ENCODE data around the gene XPNPEP1.
"Not testable (repeated sequence)": the region's sequence is repeated elsewhere in the genome, so short reads cannot be mapped to it uniquely, and the experiment has no call there.

The XPNPEP1 gene

GRCh38 chr10:109922358-109922975 is 844 bp downstream of the XPNPEP1 start:
- peaks cover 3% of the 10 kb centered on the region for H3K9me3 Mint-ChIP-seq
- ATAC-seq (ENCODE audit: low read depth) (no peak), DNase-seq (ENCODE audit: low spot score in 2 of 2) (no peak)
- H3K36me3 Mint-ChIP-seq: no peaks in the 10 kb centered on the region
- peaks cover 32% of the 10 kb centered on the region for H3K4me1 Mint-ChIP-seq
- H3K4me3 Mint-ChIP-seq: peak overlapping the region; percentile 78
- H3K27me3 Mint-ChIP-seq: no peaks in the 10 kb centered on the region
- peak overlapping the region; percentile 88 for H3K27ac Mint-ChIP-seq

- DNase-seq (ENCODE audit: low spot score in 2 of 2) (no peak), ATAC-seq (ENCODE audit: low read depth) (no peak)
- Mint-ChIP-seq H3K36me3 (no peaks in the 10 kb centered on the region), H3K4me1 (peaks cover 46% of the 10 kb centered on the region), H3K27ac (peak overlapping the region; percentile 0), H3K9me3 (peaks cover 3% of the 10 kb centered on the region), H3K27me3 (no peaks in the 10 kb centered on the region), H3K4me3 (no peak overlapping the region)
Measured at GRCh38 chr10:109920016-109920415, 3.3 kb downstream of the XPNPEP1 start.

- Mint-ChIP-seq H3K4me1 (peaks cover 46% of the 10 kb centered on the region), H3K9me3 (peaks cover 3% of the 10 kb centered on the region), H3K27ac (no peak overlapping the region), H3K36me3 (peaks cover 2% of the 10 kb centered on the region), H3K27me3 (no peaks in the 10 kb centered on the region), H3K4me3 (no peak overlapping the region)
- DNase-seq (ENCODE audit: low spot score in 2 of 2) (no peak), ATAC-seq (ENCODE audit: low read depth) (no peak)
Measured at GRCh38 chr10:109919220-109919619, 4.1 kb downstream of the XPNPEP1 start.

- H3K4me3 Mint-ChIP-seq; H3K27ac Mint-ChIP-seq; H3K36me3 Mint-ChIP-seq; H3K27me3 Mint-ChIP-seq; ATAC-seq (ENCODE audit: low read depth); H3K9me3 Mint-ChIP-seq; DNase-seq (ENCODE audit: low spot score in 2 of 2): not testable (repeated sequence)
- H3K4me1 Mint-ChIP-seq: peaks cover 42% of the 10 kb centered on the region
Measured at GRCh38 chr10:109918707-109919106, 4.6 kb downstream of the XPNPEP1 start.

- ATAC-seq (ENCODE audit: low read depth) (no peak), DNase-seq (ENCODE audit: low spot score in 2 of 2) (no peak)
- no peaks in the 10 kb centered on the region for H3K27me3 Mint-ChIP-seq
- no peak overlapping the region for H3K27ac Mint-ChIP-seq
- peaks cover 42% of the 10 kb centered on the region for H3K4me1 Mint-ChIP-seq
- peaks cover 6% of the 10 kb centered on the region for H3K36me3 Mint-ChIP-seq
- H3K4me3 Mint-ChIP-seq: no peak overlapping the region
- peaks cover 3% of the 10 kb centered on the region for H3K9me3 Mint-ChIP-seq
Measured at GRCh38 chr10:109915566-109915965, 7.7 kb downstream of the XPNPEP1 start.

- peaks cover 42% of the 10 kb centered on the region for H3K4me1 Mint-ChIP-seq
- H3K27me3 Mint-ChIP-seq: no peaks in the 10 kb centered on the region
- peaks cover 3% of the 10 kb centered on the region for H3K9me3 Mint-ChIP-seq
- peaks cover 9% of the 10 kb centered on the region for H3K36me3 Mint-ChIP-seq
- no peak overlapping the region for H3K27ac Mint-ChIP-seq
- no peak for DNase-seq (ENCODE audit: low spot score in 2 of 2)
- no peak overlapping the region for H3K4me3 Mint-ChIP-seq
- ATAC-seq (ENCODE audit: low read depth): no peak
Measured at GRCh38 chr10:109914966-109915365, 8.3 kb downstream of the XPNPEP1 start.

- ATAC-seq (ENCODE audit: low read depth) (no peak), DNase-seq (ENCODE audit: low spot score in 2 of 2) (no peak)
- H3K4me3 Mint-ChIP-seq: no peak overlapping the region
- H3K4me1 Mint-ChIP-seq: peaks cover 40% of the 10 kb centered on the region
- no peaks in the 10 kb centered on the region for H3K27me3 Mint-ChIP-seq
- H3K27ac Mint-ChIP-seq: peak overlapping the region; percentile 51
- no peaks in the 10 kb centered on the region for H3K9me3 Mint-ChIP-seq
- peaks cover 12% of the 10 kb centered on the region for H3K36me3 Mint-ChIP-seq
Measured at GRCh38 chr10:109913306-109913892, 9.9 kb downstream of the XPNPEP1 start.

GRCh38 chr10:109912335-109913281 is 10.7 kb downstream of the XPNPEP1 start:
- Mint-ChIP-seq H3K36me3 (peaks cover 12% of the 10 kb centered on the region), H3K9me3 (no peaks in the 10 kb centered on the region), H3K4me1 (peaks cover 40% of the 10 kb centered on the region), H3K4me3 (peak overlapping the region; percentile 1), H3K27ac (peak overlapping the region; percentile 51), H3K27me3 (no peaks in the 10 kb centered on the region)
- ATAC-seq (ENCODE audit: low read depth) (peak; percentile 90), DNase-seq (ENCODE audit: low spot score in 2 of 2) (no peak)

GRCh38 chr10:109911903-109912302 is 11.4 kb downstream of the XPNPEP1 start:
- DNase-seq (ENCODE audit: low spot score in 2 of 2) (no peak), ATAC-seq (ENCODE audit: low read depth) (no peak)
- peaks cover 38% of the 10 kb centered on the region for H3K4me1 Mint-ChIP-seq
- peak overlapping the region; percentile 1 for H3K4me3 Mint-ChIP-seq
- H3K9me3 Mint-ChIP-seq: no peaks in the 10 kb centered on the region
- H3K27me3 Mint-ChIP-seq: no peaks in the 10 kb centered on the region
- peak overlapping the region; percentile 7 for H3K27ac Mint-ChIP-seq
- H3K36me3 Mint-ChIP-seq: peaks cover 16% of the 10 kb centered on the region

GRCh38 chr10:109906316-109906715 is 17.0 kb downstream of the XPNPEP1 start:
- Mint-ChIP-seq H3K36me3 (peaks cover 39% of the 10 kb centered on the region), H3K9me3 (no peaks in the 10 kb centered on the region), H3K4me1 (peaks cover 18% of the 10 kb centered on the region), H3K27ac (no peak overlapping the region), H3K4me3 (no peak overlapping the region), H3K27me3 (no peaks in the 10 kb centered on the region)
- ATAC-seq (ENCODE audit: low read depth) (no peak), DNase-seq (ENCODE audit: low spot score in 2 of 2) (no peak)

GRCh38 chr10:109904397-109904796 is 18.9 kb downstream of the XPNPEP1 start:
- ATAC-seq (ENCODE audit: low read depth) (no peak), DNase-seq (ENCODE audit: low spot score in 2 of 2) (no peak)
- Mint-ChIP-seq H3K4me1 (peaks cover 18% of the 10 kb centered on the region), H3K36me3 (peaks cover 40% of the 10 kb centered on the region), H3K4me3 (no peak overlapping the region), H3K9me3 (no peaks in the 10 kb centered on the region), H3K27me3 (no peaks in the 10 kb centered on the region), H3K27ac (no peak overlapping the region)

- ATAC-seq (ENCODE audit: low read depth): no peak
- no peak overlapping the region for H3K4me3 Mint-ChIP-seq
- peaks cover 18% of the 10 kb centered on the region for H3K4me1 Mint-ChIP-seq
- no peaks in the 10 kb centered on the region for H3K9me3 Mint-ChIP-seq
- no peak for DNase-seq (ENCODE audit: low spot score in 2 of 2)
- peaks cover 43% of the 10 kb centered on the region for H3K36me3 Mint-ChIP-seq
- H3K27ac Mint-ChIP-seq: no peak overlapping the region
- no peaks in the 10 kb centered on the region for H3K27me3 Mint-ChIP-seq
Measured at GRCh38 chr10:109902992-109903947, 20.0 kb downstream of the XPNPEP1 start.
